CD4-positive, alpha-beta T cell treated with Interleukin-10 for 1 hour (primary cell): ENCODE data around the gene FAAP100.
A peak's percentile ranks its signal among the peaks of the same experiment; 100 is the strongest.
"Not testable (repeated sequence)": the region's sequence is repeated elsewhere in the genome, so short reads cannot be mapped to it uniquely, and the experiment has no call there.

Source experiments
- DNase-seq: peaks from one replicate; pipeline ENCODE4 v3.0.0-alpha.2; 2020

Gene FAAP100, protein sequence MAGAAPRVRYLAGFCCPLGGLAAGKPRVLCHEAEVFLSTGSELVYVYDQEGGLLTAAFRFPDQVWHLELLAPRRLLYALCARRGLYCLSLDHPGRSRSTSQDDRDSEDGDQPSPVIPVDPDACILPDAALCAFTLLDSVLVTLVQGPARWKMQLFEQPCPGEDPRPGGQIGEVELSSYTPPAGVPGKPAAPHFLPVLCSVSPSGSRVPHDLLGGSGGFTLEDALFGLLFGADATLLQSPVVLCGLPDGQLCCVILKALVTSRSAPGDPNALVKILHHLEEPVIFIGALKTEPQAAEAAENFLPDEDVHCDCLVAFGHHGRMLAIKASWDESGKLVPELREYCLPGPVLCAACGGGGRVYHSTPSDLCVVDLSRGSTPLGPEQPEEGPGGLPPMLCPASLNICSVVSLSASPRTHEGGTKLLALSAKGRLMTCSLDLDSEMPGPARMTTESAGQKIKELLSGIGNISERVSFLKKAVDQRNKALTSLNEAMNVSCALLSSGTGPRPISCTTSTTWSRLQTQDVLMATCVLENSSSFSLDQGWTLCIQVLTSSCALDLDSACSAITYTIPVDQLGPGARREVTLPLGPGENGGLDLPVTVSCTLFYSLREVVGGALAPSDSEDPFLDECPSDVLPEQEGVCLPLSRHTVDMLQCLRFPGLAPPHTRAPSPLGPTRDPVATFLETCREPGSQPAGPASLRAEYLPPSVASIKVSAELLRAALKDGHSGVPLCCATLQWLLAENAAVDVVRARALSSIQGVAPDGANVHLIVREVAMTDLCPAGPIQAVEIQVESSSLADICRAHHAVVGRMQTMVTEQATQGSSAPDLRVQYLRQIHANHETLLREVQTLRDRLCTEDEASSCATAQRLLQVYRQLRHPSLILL

GRCh38 chr17:81552244-81553017, at the start of gene FAAP100:
Gene FAAP100, minus strand, starts transcription at chr17:81552353. Its CDS starts 23 bp downstream, at chr17:81552330.
- DNase-seq, result peak; percentile 83

- peak; percentile 72 for DNase-seq
These were observed 49.5 kb upstream of the FAAP100 start for GRCh38 chr17:81601525-81602120.

- DNase-seq, result no peak
These were observed 47.8 kb upstream of the FAAP100 start for GRCh38 chr17:81599719-81600486.

DNA sequence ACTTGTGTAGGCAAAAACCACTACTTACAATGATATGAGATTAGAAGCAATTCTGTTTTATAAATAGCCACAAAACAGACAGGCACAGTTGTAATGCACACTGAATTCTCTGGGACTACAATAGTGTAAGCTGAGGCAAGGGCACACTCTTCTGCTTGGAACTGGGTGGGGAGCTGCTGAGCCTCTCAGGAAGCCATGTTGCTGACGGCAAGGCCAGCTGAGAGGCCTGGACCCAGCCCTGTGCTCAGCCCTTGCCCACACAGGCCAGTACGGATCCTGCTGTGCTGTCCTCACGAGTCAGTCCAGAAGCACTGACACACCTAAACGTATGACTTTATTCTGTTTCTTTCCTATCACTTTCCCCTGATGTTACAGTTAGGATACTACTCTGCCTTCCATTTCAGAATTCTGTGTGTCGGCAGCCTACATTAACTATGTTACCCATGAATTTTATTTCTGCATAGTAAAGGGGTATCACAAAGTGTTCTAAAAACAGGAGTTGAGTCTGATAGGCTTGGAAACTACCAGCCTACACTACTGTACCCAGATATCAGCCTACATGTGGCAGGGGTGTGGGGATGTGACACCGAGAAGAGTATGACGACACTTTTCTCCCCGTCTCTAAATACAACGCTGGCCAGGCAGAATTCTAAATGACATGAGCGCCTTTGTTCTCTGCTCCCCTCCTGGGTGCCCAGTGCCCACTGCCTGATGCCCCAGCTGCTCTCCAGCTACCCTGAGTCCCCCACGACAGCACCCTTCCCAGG, 41.1 kb upstream of the FAAP100 start:
- DNase-seq, result no peak

DNA sequence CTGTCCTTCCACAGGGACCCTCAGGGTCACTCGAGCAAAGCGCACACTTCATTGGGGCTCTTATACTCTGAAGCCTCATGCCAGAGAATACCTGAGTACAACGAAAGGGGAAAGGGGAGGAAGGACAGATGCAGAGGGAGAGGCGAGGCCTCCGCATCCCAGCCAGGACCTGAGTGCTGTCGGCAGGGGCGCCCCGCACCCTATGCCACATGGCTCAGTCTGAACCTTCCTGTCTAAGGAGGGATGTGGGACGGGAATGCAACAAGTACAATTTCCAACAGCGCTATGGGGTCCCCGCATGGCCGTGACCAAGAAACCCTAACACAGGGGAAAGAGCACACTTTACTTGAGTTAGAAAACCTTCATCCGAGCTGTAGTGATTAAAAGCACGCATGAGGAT, 39.8 kb upstream of the FAAP100 start:
- DNase-seq, result no peak

DNA sequence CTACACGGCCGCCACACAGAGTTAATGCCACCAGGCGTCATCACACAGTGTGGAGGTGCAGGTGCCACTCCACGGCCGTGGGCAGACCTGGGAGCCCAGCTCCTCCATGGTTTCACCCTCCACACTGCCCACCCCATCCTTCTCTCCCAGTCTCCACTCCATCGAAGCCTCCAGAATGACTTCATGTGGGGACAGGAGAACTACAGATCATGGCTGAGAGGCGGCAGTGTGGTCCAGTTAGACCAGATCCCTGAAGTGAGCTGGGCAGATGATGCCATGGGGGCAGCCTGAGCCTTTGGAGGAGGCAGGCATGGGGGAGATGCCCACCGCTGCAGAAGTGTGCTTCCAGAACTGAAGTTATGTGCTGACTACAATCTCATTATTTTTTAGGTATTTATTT, 38.0 kb upstream of the FAAP100 start:
- DNase-seq, result no peak

GRCh38 chr17:81589612-81590011, 37.5 kb upstream of the FAAP100 start:
- no peak for DNase-seq

- no peak for DNase-seq
These were observed 33.9 kb upstream of the FAAP100 start for GRCh38 chr17:81586096-81586495.

DNA sequence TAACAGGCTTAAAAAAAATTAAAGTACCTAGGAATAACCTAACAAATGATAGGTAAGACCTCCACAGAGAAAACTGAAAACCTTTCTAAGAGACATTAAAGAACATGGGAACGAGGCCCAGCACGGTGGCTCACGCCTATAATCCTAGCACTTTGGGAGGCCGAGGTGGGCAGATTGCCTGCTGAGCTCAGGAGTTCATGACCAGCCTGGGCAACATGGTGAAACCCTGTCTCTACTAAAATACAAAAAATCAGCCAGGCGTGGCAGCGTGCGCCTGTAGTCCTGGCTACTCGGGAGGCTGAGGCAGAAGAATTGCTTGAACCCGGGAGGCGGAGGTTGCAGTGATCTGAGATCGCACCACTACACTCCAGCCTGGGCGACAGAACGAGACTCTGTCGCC, 32.6 kb upstream of the FAAP100 start:
- DNase-seq, result not testable (repeated sequence)

DNA sequence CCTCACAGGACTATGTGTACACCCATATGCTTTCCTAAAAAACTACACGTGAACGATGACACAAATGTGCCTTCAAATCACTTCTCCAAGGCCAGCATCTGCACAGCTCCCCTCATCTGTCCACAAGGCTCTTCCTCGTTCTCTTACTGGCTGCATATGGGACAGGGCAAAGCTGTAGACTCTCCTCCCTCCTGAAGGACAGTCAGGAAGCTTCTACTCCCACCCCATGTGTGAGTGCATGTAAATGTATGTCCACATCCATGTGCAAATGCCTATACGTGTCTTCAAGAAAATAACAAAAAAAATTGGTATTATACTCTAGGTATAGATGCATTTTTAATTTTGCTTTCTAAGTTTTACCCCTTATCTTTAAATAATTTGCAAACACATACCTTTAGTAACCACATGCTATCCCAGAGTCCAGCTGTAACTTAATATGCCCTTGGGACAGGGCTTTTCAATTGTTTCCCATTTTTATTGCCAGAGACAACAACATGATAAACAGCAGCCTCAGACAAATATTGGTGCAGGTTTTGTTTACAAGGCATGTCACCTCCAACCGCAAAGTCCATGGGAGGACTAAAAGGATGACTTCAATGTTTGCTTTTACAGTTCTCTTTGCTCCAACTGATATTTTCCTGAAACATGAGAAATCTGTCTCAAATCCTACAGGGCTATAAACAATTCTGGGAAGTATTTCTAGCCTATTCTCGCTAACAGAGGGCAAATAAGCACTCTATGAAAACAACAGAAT, 31.6 kb upstream of the FAAP100 start:
- no peak for DNase-seq

- no peak for DNase-seq
These were observed 30.6 kb upstream of the FAAP100 start for GRCh38 chr17:81582749-81583148.

DNA sequence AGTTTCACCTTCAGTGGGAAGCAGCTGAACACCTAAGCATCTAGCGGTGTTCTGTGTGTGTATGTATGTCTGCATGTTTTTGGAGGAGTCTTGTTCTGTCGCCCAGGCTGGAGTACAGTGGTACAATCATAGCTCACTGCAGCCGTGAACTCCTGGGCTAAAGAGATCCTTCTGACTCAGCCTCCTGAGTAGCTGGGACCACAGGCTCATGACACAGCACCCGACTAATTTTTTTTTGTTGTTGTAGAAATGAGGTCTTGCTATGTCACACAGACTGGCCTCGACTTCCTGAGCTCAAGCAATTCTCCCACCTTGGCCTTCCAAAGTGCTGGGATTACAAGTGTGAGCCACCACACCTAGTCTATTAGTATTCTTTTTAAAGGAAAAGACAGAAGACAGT, 30.2 kb upstream of the FAAP100 start:
- DNase-seq, result no peak

GRCh38 chr17:81581758-81582157, 29.6 kb upstream of the FAAP100 start:
- no peak for DNase-seq

DNA sequence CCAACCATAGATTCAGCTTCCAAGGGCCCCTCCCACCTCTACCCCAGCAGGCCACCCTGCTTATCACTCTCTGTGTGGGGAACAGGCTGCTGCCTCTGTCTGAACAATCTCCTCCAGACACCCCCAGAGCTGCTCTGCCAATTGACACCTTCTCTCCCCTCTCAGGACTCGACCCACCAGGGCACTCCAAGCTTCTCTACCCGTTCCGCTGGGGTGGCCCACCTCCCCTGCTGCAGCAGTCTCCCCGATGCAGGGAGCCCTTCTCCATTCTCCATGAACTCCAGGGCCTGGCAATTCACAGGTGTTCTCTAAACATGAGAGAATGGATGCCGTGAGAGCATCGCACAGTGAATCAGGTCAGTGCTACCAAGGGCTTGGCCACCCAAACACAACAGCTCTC, 28.3 kb upstream of the FAAP100 start:
- no peak for DNase-seq

DNA sequence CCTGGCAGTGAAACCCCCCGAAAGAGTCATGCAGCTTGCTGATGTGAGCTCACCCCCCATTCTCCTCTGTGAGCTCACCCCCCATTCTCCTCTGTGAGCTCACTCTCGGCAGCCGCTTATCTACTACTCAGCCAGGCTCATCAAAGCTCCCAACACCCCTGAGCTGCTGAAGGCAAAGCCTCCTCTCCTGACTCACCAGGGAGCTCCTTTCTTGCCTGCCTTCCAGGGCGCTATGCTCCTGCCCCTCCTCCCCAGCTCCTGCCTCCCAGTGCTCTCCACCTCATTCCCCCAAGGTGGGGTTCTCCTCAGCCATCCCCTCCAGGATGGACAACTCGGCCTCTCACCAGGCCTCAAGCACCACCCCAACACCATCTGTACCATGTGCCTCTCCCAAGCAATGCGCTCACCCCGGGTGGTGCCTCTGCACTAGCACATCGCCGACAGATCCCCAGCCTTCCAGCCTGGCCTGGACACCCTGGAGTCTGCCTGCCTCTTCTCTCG, 27.7 kb upstream of the FAAP100 start:
- no peak for DNase-seq

- no peak for DNase-seq
These were observed 27.1 kb upstream of the FAAP100 start for GRCh38 chr17:81579298-81579697.

DNA sequence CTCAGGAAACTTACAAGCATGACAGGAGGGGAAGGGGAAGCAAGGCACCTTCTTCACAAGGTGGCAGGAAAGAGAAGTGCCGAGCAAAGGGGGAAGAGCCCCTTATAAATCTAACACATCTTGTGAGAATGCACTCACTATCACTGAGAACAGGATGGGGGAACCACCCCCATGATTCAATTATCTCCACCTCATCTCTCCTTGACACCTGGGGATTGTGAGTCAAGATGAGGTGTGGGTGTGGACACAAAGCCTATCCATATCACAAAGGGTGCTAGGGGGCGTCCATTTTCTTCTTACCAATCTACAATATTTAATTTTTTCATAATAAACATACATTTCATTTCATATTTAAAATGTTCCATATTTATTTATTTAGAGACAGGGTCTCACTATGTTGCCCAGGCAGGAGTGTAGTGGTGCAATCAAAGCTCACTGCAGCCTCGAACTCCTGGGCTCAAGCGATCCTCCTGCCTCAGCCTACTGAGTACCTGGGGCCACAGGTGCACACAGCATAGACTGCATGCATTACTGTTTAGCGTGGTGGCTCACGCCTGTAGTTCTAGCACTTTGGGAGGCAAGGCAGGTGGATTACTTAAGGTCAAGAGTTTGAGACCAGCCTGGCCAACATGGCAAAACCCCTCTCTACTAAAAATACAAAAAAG, 26.5 kb upstream of the FAAP100 start:
- DNase-seq, result no peak

DNA sequence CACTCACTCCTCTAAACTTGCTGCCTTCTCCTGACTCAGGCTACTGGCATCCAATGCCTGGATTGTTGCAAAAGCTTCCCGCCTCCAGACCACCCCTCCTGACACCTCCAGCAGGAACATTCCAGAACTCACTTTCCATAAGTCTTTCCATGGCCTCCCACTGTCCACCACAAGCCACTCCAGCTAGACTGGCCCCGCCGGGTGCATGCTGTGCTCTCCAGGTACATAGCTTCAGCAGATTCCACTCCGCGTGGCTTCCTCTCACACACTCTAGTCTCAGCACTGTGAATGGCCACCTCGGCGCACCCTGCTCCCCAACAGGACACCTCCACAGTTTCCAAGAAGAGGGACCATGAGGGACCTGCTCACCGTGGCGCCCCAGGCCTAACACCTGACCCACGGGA, 25.9 kb upstream of the FAAP100 start:
- no peak for DNase-seq

DNA sequence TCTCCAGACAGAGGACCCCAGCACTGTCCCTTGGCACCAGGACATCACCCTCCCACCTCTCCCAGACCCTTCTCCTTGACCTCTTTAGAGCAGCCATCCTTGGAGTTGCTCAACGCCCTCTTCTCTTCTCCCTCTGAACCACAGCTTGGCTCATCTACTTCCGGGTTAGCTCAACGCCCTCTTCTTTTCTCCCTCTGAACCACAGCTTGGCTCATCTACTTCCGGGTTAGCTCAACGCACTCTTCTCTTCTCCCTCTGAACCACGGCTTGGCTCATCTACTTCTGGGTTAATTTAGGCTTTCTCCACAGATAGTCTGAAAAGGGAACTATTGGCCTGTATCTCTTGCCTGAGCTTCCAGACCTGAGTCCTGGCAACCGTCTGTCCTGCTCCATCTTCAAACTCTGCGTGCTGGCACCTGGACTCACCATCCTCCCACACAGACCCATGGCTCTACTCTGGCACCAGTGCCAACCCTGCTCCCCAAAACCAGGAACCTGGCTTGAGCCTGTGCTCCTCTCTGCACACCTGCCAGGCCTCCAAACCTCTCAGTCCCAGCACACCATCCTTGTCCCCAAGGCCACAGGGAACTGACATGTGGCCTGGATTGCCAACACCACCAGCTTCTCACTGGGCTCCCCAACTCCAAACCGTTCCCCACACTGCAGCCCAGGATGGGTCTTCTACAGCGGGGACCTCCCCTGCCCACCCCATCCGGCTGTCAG, 25.3 kb upstream of the FAAP100 start:
- DNase-seq, result no peak
